Measurements from ENCODE around the gene ZC2HC1C.

GRCh38 chr14:75051556-75051899, 17.9 kb upstream of the ZC2HC1C start:
- TF ChIP-seq TARDBP (IDR thresholded peaks at IDR 0.05) (no peak), FOXK2 (IDR thresholded peaks at IDR 0.05) (no peak), SP1 (IDR thresholded peaks at IDR 0.05) (no peak), SUZ12 (IDR thresholded peaks at IDR 0.05) (no peak), FOXM1 (IDR thresholded peaks at IDR 0.05; ENCODE audit: borderline replicate concordance) (no peak), BHLHE40 (IDR thresholded peaks at IDR 0.05; ENCODE audit: borderline replicate concordance) (no peak), LEF1 (IDR thresholded peaks at IDR 0.05; ENCODE audit: borderline replicate concordance) (no peak), HDGF (IDR thresholded peaks at IDR 0.05; ENCODE audit: borderline replicate concordance) (no peak), NFRKB (IDR thresholded peaks at IDR 0.05) (no peak), L3MBTL2 (conservative IDR thresholded peaks at IDR 0.05) (no peak), ARNT (IDR thresholded peaks at IDR 0.05) (no peak), PKNOX1 (IDR thresholded peaks at IDR 0.05) (no peak)

Data from HEK293T (cell line).